GM12874 (cell line): Measurements from ENCODE around the gene TLCD2.

Experiments
- TF ChIP-seq, protein P1 (sequence below): IDR thresholded peaks from 2 replicates; pipeline ENCODE4 v1.5.1; 2011; ENCODE audit warnings: low read depth, mild to moderate bottlenecking, control low read depth, low read length, moderate library complexity; ENCODE audit not compliant: insufficient read depth

The TLCD2 gene

DNA sequence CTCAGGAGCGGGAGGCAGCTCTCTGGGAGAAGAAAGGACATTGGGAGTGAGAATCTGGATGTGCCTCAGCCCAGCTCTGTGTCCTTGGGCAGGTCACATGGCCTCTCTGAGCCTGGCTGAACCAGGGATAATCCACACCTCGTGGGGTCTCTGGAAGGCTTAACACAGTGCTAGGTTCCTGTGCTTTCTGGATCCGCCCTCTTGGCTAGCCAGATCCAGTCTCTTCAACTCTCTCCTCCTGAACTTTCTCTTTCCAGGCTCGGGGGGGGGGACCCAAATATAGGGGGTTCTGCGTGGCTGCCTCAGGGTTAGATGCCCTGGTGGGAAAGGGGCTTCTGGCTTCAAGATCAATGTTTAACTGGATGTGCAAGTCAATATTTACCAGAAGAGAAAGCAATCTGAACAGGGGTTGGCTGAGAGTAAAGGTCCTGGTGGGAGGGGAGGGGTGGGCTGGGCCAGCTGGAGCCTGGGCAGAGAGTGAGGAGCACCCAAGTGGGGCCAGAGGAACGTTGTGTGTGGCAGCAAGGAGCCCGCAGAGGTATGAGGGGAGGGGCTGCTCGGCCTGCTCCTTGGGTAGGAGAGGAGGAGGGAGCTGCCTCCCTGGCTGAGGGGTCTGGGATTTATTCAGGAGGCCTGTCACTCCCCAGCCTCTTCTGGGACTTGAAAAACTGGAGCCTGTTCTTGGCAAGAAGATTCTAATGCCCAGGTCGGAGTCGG lies 32.4 kb upstream of the TLCD2 start, which contains the start of gene SERPINF2:
TSS of gene SERPINF2 (plus strand) at position 501 of the 717 bp plus-strand sequence. CDS start 2,125 bp downstream, outside the sequence.
- TF ChIP-seq, protein P1, sequence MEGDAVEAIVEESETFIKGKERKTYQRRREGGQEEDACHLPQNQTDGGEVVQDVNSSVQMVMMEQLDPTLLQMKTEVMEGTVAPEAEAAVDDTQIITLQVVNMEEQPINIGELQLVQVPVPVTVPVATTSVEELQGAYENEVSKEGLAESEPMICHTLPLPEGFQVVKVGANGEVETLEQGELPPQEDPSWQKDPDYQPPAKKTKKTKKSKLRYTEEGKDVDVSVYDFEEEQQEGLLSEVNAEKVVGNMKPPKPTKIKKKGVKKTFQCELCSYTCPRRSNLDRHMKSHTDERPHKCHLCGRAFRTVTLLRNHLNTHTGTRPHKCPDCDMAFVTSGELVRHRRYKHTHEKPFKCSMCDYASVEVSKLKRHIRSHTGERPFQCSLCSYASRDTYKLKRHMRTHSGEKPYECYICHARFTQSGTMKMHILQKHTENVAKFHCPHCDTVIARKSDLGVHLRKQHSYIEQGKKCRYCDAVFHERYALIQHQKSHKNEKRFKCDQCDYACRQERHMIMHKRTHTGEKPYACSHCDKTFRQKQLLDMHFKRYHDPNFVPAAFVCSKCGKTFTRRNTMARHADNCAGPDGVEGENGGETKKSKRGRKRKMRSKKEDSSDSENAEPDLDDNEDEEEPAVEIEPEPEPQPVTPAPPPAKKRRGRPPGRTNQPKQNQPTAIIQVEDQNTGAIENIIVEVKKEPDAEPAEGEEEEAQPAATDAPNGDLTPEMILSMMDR: no peak

DNA sequence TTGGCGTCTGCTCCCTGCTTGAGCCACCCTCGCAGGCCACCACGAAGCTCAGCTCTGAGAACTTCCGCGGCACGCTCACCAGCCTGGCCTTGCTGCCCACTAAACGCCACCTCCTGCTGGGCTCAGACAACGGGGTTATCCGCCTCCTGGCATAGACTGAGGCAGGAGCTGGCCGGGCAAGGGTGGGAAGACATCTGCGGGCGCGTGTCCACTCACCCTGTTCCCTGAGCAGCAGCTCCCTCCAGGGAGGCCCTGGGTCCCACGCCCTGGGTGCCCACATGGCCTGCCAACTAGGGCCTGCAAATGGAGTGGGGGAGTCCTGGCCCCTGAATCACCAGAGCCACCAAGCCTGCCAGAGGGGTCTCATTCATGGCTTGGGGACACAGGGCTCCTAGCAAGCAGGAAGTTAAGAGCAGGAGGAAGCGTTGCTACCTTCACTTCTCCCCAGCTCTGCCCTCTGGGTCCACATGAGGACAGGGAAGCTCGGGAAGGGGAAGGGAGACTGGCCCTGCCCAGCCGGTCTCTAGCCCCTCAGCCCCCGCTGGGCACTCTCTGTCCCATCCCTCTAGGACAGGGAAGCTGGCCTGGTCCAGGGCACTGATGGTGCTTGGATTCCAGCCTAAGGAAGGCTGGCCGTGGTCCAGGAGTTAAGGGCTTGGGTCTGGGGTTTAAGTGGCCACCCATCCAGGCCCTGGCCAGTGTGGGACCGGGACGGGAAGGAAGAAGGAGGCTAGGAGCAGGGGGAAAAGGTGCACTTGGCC lies 27.5 kb upstream of the TLCD2 start:
- TF ChIP-seq, protein P1: no peak

DNA sequence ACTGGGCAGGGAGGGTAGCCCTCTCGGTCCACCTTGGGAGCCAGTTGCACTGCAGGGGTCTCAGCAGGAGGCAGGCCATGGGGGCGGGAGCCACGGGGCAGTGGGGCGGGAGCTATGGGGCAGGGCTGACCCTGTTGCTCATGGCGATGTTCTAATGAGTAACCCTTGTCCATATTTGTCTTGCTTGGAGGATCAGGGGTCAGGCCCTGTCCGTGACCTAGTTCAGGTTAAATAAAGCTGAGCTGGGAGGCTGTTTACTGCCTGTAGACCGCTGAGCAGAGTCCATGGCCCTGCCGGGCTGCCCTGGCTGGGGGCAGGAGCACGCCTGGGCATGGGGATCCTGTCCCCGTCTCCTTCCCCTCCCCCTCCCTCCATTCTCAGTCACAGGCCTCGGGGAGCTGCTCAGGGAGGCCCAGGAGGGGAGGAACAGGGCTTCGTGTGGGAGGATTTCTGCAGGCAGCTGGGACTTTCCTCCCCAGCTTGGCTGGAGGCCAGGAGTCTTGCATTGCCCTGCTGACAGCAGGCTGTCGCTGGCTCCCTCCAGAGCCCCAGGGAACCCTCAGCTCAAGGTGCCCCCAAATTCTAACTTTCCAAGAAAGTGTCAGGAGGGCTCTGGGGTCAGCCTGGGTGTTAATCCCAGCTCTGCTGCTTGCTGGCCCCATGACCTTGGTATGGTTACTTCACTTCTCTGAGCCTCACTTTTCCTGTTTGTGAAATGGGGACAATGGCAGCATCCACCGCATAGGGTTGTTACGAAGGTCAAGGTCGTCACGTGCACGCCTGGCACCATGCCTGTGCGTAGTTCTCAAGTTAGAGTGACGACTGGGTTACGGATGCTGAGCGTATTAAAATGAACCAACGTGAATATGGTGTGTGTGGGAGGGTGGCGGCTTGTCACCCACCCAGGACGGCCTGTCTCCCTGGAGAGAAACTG lies 26.4 kb upstream of the TLCD2 start:
- TF ChIP-seq, protein P1: no peak

DNA sequence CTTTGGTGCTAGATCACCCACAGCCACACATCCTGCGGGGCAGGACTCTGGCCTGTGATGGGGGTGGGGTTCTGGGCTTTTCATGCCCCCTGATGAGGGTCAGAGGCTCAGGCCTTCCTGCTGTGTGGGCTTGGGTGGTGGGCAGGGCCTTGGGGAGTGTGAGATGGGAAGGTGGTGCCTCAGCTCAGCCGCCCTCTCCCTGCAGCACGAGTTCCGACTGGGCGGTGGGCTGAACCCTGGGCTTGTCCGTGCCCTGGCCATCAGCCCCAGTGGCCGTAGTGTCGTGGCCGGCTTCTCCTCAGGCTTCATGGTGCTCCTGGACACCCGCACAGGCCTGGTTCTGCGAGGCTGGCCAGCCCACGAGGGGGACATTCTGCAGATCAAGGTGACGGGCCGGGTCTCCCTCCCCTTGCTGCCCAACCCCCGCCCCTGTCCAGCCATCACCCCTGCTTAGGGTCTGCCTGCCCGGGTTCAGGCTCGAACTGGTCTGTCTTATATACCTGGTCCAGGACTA lies 25.7 kb upstream of the TLCD2 start:
- TF ChIP-seq, protein P1: no peak

DNA sequence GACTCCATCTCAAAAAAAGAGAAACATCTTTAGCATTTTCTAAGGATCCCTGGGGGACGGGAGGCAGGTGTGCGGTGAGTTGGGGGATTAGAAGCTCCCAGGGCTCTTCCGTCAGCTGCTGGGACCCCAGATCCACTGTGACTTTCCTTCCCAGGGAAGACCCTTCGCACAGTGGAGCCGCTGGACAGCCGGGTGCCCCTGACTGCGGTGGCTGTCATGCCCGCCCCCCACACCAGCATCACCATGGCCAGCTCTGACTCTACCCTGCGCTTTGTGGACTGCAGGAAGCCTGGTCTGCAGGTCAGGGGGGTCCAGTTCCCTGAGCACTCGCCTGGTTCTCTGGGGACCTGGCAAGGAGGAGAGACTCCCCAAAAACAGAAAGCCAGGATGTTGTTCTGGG lies 25.2 kb upstream of the TLCD2 start:
- TF ChIP-seq, protein P1: no peak

DNA sequence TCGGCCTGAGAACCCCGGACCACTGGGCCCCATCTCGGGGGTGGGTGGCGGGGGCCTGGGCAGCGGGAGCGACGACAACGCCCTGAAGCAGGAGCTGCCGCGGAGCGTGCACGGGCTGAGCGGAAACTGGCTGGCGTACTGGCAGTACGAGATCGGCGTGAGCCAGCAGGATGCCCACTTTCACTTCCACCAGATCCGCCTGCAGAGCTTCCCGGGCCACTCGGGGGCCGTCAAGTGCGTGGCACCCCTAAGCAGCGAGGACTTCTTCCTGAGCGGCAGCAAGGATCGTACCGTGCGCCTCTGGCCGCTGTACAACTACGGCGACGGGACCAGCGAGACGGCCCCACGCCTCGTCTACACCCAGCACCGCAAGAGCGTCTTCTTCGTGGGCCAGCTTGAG lies 23.6 kb upstream of the TLCD2 start:
- TF ChIP-seq, protein P1: no peak
